ENCODE measurements around the gene RAB15. TPM values are rescaled to one million over a fixed set of nuclear protein-coding genes. Genes with fewer than 3 reads are reported as not detected.

RAB15 gene
- total and polyA plus RNA-seq, 2 of the 8 experiments (the other 6 are each of a cell fraction or from before 2014, with no cell fraction given), result 38.8 to 58.1 TPM

- no peak for TF ChIP-seq HDAC2 (IDR thresholded peaks at IDR 0.05; ENCODE audit: borderline replicate concordance in 1 of 2, low read depth in 2 of 2, low read length in 2 of 2)
- no peak for TF ChIP-seq CHD2 (IDR thresholded peaks at IDR 0.05; ENCODE audit: low read length)
- TF ChIP-seq CTBP2 (IDR thresholded peaks at IDR 0.05; ENCODE audit: borderline replicate concordance, insufficient read depth, insufficient read length, low read length), result no peak
Measured at GRCh38 chr14:64987438-64987767, 15.3 kb upstream of the RAB15 start (continued).

Measured in H1 (cell line).